SK-N-DZ (cell line): ENCODE data around the gene CD226.
"Not testable (repeated sequence)": the region's sequence is repeated elsewhere in the genome, so short reads cannot be mapped to it uniquely, and the experiment has no call there.

Experiments used
- DNase-seq: peaks from one replicate; pipeline ENCODE4 v3.0.0-alpha.2; 2015; ENCODE audit warnings: low spot score

Gene CD226

DNA sequence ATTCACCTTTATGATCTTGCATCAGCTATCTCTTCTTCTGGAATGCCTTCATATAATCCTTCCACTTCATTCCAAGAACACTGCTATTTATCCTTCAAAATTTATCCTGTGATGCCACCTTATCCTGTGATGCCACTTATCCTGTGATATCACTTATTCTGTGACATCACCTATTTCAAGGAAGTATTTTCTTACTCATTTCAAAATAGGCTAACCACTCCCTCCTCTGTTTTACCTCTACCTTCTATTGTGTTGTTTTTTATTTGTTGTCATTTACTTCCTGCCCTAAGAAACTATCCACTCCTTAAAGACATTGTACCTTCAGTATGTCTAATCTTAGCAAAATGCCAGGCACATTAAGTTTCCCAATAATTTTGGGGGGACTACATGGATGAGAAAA lies 38.8 kb downstream of the CD226 start:
- DNase-seq, result no peak

GRCh38 chr18:69906765-69907164 lies 40.9 kb downstream of the CD226 start:
- DNase-seq, result no peak

GRCh38 chr18:69900941-69901340 lies 46.7 kb downstream of the CD226 start:
- no peak for DNase-seq

DNA sequence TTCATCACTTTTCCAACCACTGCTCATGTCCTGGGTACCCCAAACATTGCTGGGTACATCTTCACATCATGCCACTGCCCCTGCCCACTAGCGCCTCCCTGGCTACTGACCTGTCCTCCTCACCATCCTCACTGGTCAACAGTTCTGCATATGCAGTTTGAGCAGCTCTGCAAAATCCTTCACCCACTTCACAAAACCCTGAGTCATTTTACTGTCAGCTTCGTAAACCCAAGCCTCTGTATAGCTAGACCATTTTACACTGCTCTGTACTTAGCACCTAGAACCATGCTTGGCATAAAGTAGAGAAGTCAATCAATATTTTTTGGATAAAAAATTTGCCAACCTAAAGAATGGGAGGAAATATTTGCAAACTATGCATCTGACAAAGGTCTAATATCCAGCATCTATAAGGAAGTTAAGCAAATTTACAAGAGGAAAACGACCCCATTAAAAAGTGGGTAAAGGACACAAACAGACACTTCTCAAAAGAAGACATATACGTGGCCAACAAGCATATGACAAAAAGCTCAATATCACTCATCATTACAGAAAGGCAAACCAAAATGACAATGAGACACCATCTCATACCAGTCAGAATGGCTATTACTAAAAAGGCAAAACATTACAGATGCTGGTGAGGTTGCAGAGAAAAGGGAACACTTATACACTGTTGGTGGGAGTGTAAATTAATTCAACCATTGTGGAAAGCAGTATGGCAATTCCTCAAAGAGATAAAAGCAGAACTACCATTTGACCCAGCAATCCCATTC lies 48.3 kb downstream of the CD226 start:
- DNase-seq, result not testable (repeated sequence)

DNA sequence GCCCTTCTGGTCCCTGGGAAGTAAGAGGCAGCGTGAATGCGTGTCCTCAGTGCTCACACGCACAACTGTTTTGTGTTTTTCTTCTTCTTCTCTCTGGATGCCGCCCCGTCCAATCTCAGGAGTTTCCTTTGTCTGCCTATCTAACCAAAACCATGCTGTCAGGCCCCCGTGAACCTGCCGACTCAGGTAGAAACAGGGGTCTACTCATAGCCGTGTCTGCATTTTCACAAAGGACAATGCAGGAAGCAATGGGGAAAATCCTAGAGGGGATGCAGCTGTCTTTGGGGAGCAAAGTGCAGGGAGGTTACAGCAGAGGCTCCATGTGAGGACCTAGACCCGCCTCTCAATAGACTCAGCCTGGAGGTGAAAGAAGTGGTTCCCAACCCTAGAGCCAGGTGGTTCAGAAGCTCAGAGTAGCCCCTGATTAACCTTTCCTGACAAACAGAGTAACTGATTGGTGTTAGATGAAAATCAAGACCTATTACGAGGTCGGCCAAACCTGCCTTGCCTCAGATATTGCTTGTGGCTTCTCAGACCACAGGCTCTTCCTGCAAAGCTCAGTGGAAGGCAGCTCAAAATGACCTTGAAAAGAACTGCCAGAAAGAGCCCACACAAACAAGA lies 49.3 kb downstream of the CD226 start:
- no peak for DNase-seq

- no peak for DNase-seq
Measured at GRCh38 chr18:69897397-69898108, 50.1 kb downstream of the CD226 start.

DNA sequence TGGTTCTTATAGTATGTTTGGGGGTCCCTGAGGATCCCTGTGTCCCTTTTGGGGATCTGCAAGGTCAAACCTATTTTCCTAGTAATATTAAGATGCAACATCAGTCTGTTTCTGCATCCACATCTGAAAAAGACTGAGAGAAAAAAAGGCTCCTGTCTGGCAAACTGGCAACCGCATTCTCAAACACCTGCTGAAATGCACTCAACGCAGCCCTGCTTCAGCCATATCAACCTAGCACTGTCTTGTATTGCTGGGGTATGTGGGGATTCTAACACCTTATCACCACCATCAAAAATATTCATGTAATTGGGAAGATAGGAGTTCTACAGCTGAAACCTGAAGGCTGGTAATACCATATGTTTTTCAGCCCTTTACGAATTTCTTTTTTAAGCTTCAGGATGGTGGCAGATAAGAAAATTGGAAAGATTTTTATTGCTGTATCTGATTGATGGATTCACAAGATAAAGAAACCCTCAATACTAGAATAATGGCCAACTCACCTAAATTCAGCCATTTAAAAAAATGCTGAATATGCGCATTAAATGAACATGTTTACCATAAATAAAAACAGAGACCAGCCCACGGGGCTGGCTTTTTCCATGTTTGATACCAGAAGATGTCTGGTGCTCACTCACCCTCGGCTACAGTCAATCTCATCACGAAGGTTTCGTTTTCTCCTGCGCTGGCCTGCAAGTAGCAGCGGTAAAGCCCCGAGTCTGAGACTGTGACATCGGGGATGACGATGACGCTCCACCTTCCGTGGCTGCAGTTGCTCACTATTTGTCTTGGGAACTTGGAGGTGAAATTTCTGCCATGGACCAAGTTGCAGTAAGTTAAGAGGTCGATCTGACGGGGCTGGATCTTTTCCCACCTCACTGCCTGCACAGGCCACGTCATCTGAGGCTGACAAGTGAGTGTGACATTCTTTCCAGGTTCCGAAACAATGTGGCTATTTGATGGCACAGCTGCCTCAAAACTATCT lies 52.3 kb downstream of the CD226 start:
- DNase-seq, result no peak

GRCh38 chr18:69894467-69894866 lies 53.2 kb downstream of the CD226 start:
- no peak for DNase-seq

DNA sequence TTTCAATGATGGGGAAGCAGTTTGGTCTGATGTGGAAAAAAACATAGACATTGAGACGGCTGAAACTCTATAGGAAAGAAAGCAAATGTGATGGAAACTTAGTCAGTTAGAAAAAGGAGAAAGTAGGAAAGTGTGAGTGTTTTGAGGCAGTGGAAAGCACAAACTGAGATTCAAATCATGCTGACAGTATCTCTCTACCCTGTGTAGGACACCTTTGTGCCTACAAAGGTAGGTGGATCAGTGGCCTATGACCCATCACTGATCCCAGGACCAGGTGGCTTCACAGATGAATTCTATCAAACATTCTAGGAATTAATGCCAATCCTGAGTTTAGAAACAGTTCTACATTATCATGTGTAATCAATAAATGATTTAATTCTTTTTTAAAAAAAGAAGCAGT lies 57.1 kb downstream of the CD226 start:
- DNase-seq, result no peak

DNA sequence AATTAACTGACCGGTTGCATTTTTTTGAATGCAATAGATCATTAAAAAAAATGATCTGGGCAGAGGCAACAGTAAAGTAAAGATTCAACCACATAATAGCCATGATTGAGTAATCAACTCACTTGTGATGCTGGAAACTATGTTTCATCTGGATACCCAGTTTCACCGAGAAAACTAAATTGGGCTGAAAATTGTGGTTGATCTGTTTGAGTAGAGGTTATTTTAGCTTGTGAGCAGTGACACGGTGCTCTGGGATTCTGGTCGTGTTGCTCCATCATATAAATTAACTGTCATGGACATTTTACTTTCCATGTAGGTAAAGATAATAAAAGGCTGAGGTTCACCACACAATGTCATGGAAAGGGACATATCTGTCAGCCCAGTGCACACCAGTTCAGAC lies 58.7 kb downstream of the CD226 start:
- no peak for DNase-seq

DNA sequence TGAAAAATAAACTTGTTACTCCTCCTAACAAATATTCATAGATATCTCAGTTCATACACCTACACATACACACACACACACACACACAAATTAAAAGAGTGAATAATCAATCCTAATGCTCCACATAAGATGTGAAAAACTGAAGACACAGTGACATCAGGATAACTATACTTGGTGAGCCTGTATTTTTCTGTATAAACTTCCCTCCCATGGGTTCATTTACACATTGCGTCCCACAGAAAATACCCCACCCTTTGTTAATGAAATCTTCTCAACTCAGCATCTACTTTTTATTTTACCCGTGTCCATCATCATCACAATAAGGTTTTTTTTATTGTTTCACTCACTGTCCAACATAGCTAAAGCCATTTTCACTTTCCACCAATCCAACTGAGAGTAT lies 60.4 kb downstream of the CD226 start:
- DNase-seq, result no peak

- DNase-seq, result no peak
Measured at GRCh38 chr18:69885841-69886531, 61.7 kb downstream of the CD226 start.

DNA sequence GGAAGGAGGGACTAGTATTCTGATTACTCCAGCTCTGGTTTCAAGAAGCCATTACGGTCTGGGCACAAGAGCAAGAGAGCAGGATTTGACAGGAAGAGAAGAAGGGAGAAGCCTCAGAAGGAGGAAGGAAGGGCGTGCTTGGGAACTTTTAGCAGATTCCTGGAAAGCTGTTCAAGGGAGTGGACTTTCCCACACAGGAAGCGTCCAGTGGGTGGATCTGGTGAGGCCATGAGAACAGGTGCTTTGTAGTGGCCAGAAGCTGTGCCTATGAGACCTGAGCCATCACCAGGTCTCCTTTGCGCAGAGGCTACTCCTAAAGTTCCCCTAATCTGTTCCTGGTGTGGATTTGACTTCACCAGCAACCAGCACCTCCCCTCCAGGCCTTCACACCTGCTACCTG lies 62.3 kb downstream of the CD226 start:
- DNase-seq, result no peak

GRCh38 chr18:69883781-69884180 lies 63.9 kb downstream of the CD226 start:
- no peak for DNase-seq

DNA sequence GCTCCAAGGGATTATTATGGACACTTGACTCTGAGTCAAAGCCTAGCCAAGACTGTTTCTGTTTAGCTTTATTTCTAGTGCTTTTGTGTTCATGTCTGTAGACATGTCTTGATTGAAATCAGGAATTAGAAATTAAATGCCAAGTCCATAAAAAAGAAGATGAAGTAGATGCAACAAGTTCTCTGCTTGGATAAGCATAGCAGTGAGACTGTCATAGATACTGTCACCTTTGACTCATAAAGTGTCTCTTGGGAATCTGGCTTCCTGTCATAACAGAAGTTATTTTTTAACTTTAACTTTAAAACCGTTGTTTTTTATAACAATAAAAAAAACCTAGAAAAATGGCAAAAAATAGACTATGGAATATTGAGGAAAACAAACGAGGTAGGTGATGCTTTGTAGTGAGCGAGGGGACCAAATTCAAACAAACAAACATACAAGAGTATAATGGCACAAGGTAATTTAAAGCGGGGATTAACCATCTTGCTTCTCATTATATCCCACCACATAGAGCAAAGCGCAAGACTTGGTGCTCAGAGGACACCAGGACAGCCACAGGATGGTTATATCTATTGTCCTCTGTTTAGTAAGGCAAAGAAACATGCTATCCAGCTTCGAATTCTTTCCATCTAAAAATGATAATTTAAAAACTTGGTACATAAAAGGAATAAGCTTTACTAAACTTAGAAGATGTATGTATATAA lies 64.6 kb downstream of the CD226 start:
- no peak for DNase-seq

DNA sequence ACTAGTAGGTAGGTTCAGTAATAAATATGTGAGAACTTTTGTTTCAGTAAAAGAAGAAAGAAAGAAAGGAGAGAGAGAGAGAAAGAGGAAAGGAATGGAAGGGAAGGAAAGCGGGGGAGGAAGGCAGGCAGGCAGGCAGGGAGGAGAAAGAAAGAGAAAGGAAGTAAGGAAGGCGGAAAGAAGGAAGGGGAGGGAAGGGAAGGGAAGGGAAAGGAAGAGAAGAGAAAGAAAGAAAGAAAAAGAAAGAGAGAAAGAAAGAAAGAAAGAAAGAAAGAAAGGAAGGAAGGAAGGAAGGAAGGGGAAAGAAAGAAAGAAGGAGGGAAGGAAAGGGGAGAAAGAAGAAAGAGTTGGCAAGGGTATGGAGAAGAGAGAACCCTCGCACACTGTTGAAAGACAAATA lies 67.6 kb downstream of the CD226 start:
- no peak for DNase-seq

GRCh38 chr18:69879051-69879450 lies 68.6 kb downstream of the CD226 start:
- DNase-seq, result not testable (repeated sequence)

GRCh38 chr18:69878213-69878933 lies 69.3 kb downstream of the CD226 start:
- DNase-seq, result no peak

- DNase-seq, result no peak
Measured at GRCh38 chr18:69876490-69876889, 71.2 kb downstream of the CD226 start.

DNA sequence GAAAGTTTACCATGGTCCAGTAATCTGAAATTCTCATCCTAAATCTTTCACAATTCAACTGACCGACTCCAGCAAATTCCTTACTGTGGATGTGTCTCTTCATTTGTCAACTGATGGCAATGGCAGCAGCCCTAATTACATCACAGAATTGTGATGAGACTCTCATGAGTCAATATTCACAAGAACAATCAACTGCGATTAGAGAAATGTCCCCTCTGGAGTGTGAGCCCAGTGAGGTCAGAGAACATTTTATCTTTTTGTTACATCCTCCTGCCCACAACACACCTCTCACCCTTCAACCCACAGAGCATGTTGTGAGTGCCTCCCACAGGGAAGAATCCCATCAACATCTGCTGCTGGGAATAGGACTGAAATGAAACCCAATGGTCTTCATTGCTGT lies 73.6 kb downstream of the CD226 start:
- no peak for DNase-seq
